SK-N-SH treated with all-trans-retinoic acid at 6 μM for 48 hours (cell line): ENCODE results near the gene IWS1.
A peak's percentile ranks its signal among the peaks of the same experiment; 100 is the strongest.
"Not testable (repeated sequence)": the region's sequence is repeated elsewhere in the genome, so short reads cannot be mapped to it uniquely, and the experiment has no call there.

Source experiments
- ATAC-seq: fragments of 200-7000 bp; cut with Tn5 transposase; 3 replicates; pipeline ENCODE4 v1.9.1; 2020; ENCODE audit warnings: mild to moderate bottlenecking, moderate library complexity
- ARNTL ChIP-seq: fragments of 450-650 bp; formaldehyde crosslinking; IDR thresholded peaks from 2 replicates; pipeline ENCODE4 v1.5.0; 2020; ENCODE audit warnings: low read depth, mild to moderate bottlenecking, moderate library complexity, borderline replicate concordance
- BACH2 ChIP-seq: fragments of 250-450 bp; sonication (Bioruptor Pico); IDR thresholded peaks from 2 replicates; pipeline ENCODE4 v1.9.0; 2021; ENCODE audit warnings: mild to moderate bottlenecking, borderline replicate concordance
- CREB5 ChIP-seq: fragments of 250-450 bp; sonication (Bioruptor Pico); IDR thresholded peaks from 2 replicates; pipeline ENCODE4 v1.5.1; 2020; ENCODE audit warnings: low read depth, mild to moderate bottlenecking, moderate library complexity
- CSDC2 ChIP-seq: fragments of 250-450 bp; sonication (Bioruptor Pico); IDR thresholded peaks from 2 replicates; pipeline ENCODE4 v1.5.0; 2020; ENCODE audit warnings: mild to moderate bottlenecking, moderate library complexity
- ESRRG ChIP-seq: fragments of 250-450 bp; sonication (Bioruptor Pico); IDR thresholded peaks from 2 replicates; pipeline ENCODE4 v1.6.1; 2021; ENCODE audit warnings: mild to moderate bottlenecking
- GLIS3 ChIP-seq: fragments of 250-450 bp; sonication (Bioruptor Pico); IDR thresholded peaks from 2 replicates; pipeline ENCODE4 v1.5.0; 2020; ENCODE audit warnings: mild to moderate bottlenecking, moderate library complexity
- ISL1 ChIP-seq: fragments of 250-450 bp; sonication (Bioruptor Pico); IDR thresholded peaks from 2 replicates; pipeline ENCODE4 v2.1.2; 2022; ENCODE audit warnings: mild to moderate bottlenecking, moderate library complexity
- OSR1 ChIP-seq: fragments of 250-450 bp; sonication (Bioruptor Pico); IDR thresholded peaks from 2 replicates; pipeline ENCODE4 v1.8.0; 2022; ENCODE audit warnings: moderate library complexity, mild to moderate bottlenecking, inconsistent platforms
- PPARA ChIP-seq: fragments of 250-450 bp; sonication (Bioruptor Pico); IDR thresholded peaks from 2 replicates; pipeline ENCODE4 v1.5.0; 2020; ENCODE audit warnings: mild to moderate bottlenecking, borderline replicate concordance
- RARB ChIP-seq: fragments of 250-450 bp; sonication (Bioruptor Pico); IDR thresholded peaks from 2 replicates; pipeline ENCODE4 v1.8.0; 2021; ENCODE audit warnings: mild to moderate bottlenecking, moderate library complexity
- SNAI2 ChIP-seq: fragments of 250-450 bp; sonication (Bioruptor Pico); IDR thresholded peaks from 2 replicates; pipeline ENCODE4 v1.5.0; 2020; ENCODE audit warnings: mild to moderate bottlenecking, moderate library complexity
- TCF4 ChIP-seq: fragments of 250-450 bp; sonication (Bioruptor Pico); IDR thresholded peaks from 2 replicates; pipeline ENCODE4 v1.8.0; 2021; ENCODE audit warnings: mild to moderate bottlenecking, moderate library complexity, borderline replicate concordance
- ZC3H10 ChIP-seq: fragments of 250-450 bp; sonication (Bioruptor Pico); IDR thresholded peaks from 2 replicates; pipeline ENCODE4 v1.5.1; 2021; ENCODE audit warnings: mild to moderate bottlenecking, moderate library complexity
- ZFP3 ChIP-seq: fragments of 250-450 bp; sonication (Bioruptor Pico); IDR thresholded peaks from 2 replicates; pipeline ENCODE4 v1.5.0; 2020; ENCODE audit warnings: mild to moderate bottlenecking, moderate library complexity
- ZNF70 ChIP-seq: fragments of 450-650 bp; formaldehyde crosslinking; IDR thresholded peaks from 2 replicates; pipeline ENCODE4 v1.5.0; 2020; ENCODE audit warnings: mild to moderate bottlenecking, moderate library complexity
- TF ChIP-seq, protein P1 (sequence below): fragments of 250-450 bp; sonication (Bioruptor Pico); IDR thresholded peaks from 2 replicates; pipeline ENCODE4 v1.5.0; 2020; ENCODE audit warnings: mild to moderate bottlenecking, moderate library complexity
- TF ChIP-seq, protein P2 (sequence below): fragments of 250-450 bp; sonication (Bioruptor Pico); IDR thresholded peaks from 2 replicates; pipeline ENCODE4 v1.5.1; 2021; ENCODE audit warnings: mild to moderate bottlenecking, moderate library complexity
- TF ChIP-seq, protein P3 (sequence below): fragments of 250-450 bp; sonication (Bioruptor Pico); IDR thresholded peaks from 2 replicates; pipeline ENCODE4 v1.8.0; 2021; ENCODE audit warnings: low read depth, mild to moderate bottlenecking, moderate library complexity, borderline replicate concordance

The IWS1 gene

DNA sequence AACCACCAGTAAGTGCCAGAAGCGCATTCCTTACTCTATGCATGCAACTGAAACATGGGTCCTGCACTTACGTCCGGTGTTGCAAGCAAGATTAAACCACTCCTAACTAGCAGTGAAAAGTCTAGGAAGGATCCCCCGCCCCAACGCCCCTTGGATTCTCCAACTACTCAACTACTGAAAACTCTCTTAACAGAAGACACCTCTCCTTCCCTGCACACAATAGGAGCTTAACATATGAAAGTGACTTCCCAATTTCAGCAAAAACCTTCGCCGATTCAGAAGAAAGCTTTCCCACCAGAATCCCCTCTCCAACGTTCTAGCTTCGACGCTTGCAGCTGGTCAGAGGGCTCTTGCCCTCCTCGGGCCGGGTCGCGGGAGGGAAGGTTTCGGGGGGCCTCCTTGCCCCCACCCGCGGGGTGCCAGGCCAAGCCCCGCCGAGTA lies 578 bp downstream of the IWS1 start:
- no peak for TF ChIP-seq ZC3H10 (CRISPR knock-in tag)
- no peak for TF ChIP-seq RARB (CRISPR knock-in tag)
- no peak for TF ChIP-seq ARNTL (CRISPR knock-in tag)
- TF ChIP-seq CREB5 (CRISPR knock-in tag) = no peak
- no peak for TF ChIP-seq CSDC2
- TF ChIP-seq SNAI2 (CRISPR knock-in tag) = no peak
- no peak for TF ChIP-seq BACH2
- TF ChIP-seq OSR1 = no peak
- no peak for TF ChIP-seq TCF4 (CRISPR knock-in tag)
- TF ChIP-seq GLIS3 (CRISPR knock-in tag) = no peak
- TF ChIP-seq ZNF70 (CRISPR knock-in tag) = no peak
- no peak for TF ChIP-seq ESRRG (CRISPR knock-in tag)
- TF ChIP-seq, protein P1, sequence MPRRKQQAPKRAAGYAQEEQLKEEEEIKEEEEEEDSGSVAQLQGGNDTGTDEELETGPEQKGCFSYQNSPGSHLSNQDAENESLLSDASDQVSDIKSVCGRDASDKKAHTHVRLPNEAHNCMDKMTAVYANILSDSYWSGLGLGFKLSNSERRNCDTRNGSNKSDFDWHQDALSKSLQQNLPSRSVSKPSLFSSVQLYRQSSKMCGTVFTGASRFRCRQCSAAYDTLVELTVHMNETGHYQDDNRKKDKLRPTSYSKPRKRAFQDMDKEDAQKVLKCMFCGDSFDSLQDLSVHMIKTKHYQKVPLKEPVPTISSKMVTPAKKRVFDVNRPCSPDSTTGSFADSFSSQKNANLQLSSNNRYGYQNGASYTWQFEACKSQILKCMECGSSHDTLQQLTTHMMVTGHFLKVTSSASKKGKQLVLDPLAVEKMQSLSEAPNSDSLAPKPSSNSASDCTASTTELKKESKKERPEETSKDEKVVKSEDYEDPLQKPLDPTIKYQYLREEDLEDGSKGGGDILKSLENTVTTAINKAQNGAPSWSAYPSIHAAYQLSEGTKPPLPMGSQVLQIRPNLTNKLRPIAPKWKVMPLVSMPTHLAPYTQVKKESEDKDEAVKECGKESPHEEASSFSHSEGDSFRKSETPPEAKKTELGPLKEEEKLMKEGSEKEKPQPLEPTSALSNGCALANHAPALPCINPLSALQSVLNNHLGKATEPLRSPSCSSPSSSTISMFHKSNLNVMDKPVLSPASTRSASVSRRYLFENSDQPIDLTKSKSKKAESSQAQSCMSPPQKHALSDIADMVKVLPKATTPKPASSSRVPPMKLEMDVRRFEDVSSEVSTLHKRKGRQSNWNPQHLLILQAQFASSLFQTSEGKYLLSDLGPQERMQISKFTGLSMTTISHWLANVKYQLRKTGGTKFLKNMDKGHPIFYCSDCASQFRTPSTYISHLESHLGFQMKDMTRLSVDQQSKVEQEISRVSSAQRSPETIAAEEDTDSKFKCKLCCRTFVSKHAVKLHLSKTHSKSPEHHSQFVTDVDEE (CRISPR knock-in tag) = no peak
- TF ChIP-seq, protein P2, sequence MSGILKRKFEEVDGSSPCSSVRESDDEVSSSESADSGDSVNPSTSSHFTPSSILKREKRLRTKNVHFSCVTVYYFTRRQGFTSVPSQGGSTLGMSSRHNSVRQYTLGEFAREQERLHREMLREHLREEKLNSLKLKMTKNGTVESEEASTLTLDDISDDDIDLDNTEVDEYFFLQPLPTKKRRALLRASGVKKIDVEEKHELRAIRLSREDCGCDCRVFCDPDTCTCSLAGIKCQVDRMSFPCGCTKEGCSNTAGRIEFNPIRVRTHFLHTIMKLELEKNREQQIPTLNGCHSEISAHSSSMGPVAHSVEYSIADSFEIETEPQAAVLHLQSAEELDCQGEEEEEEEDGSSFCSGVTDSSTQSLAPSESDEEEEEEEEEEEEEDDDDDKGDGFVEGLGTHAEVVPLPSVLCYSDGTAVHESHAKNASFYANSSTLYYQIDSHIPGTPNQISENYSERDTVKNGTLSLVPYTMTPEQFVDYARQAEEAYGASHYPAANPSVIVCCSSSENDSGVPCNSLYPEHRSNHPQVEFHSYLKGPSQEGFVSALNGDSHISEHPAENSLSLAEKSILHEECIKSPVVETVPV = no peak
- TF ChIP-seq, protein P3, sequence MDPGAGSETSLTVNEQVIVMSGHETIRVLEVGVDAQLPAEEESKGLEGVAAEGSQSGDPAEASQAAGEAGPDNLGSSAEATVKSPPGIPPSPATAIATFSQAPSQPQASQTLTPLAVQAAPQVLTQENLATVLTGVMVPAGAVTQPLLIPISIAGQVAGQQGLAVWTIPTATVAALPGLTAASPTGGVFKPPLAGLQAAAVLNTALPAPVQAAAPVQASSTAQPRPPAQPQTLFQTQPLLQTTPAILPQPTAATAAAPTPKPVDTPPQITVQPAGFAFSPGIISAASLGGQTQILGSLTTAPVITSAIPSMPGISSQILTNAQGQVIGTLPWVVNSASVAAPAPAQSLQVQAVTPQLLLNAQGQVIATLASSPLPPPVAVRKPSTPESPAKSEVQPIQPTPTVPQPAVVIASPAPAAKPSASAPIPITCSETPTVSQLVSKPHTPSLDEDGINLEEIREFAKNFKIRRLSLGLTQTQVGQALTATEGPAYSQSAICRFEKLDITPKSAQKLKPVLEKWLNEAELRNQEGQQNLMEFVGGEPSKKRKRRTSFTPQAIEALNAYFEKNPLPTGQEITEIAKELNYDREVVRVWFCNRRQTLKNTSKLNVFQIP (CRISPR knock-in tag) = no peak
- TF ChIP-seq PPARA (CRISPR knock-in tag) = no peak
- TF ChIP-seq, all 23 proteins: peak for 0
- ATAC-seq = peak; percentile 62

DNA sequence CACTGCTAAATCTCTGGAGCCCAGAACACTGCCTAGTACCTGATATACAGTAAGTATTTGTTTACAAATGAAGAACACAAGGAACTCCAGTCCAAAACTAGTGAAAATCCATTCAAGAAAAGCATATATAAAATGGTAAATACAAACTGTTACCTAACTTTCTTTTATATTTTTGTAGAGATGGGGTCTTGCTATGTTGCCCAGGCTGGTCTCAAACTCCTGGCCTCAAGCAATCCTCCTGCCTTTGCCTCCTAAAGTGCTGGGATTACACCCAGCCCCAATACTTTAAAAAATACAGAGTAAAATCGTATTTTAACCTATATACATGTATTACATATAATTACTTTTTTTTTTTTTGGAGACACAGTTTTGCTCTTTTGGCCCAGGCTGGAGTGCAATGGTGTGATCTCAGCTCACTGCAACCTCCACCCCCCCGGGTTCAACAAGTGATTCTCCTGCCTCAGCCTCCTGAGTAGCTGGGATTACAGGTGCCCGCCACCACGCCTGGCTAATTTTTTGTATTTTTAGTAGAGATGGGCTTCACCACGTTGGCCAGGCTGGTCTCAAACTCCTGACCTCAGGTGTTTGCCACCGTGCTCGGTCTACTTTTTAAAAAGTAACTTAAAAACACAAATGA lies 2.0 kb downstream of the IWS1 start:
- ATAC-seq = not testable (repeated sequence)

- ATAC-seq = no peak
Measured at GRCh38 chr2:127523269-127523939, 2.9 kb downstream of the IWS1 start.

GRCh38 chr2:127520424-127520823 lies 5.9 kb downstream of the IWS1 start:
- no peak for ATAC-seq
- TF ChIP-seq ZC3H10 (CRISPR knock-in tag) (no peak), SNAI2 (CRISPR knock-in tag) (no peak), TCF4 (CRISPR knock-in tag) (no peak), CSDC2 (no peak), ZFP3 (CRISPR knock-in tag) (no peak)
- TF ChIP-seq, protein P3 (CRISPR knock-in tag) = no peak
- TF ChIP-seq, protein P2 = no peak
- TF ChIP-seq, protein P1 (CRISPR knock-in tag) = no peak

More at GRCh38 chr2:127523269-127523939, 2.9 kb downstream of the IWS1 start:
- no peak for TF ChIP-seq ISL1
- TF ChIP-seq TCF4 (CRISPR knock-in tag) = no peak
- no peak for TF ChIP-seq ZC3H10 (CRISPR knock-in tag)
- TF ChIP-seq PPARA (CRISPR knock-in tag) = no peak
- TF ChIP-seq, protein P2 = no peak
- TF ChIP-seq, all 23 proteins: peak for 0
